ENCODE data around the gene IFT22. TPM values are rescaled to one million over a fixed set of nuclear protein-coding genes. Genes with fewer than 3 reads are reported as not detected.
A peak's percentile ranks its signal among the peaks of the same experiment; 100 is the strongest.

IFT22 gene
- total and polyA plus RNA-seq, 2 experiments from 2014 or later, result 40.1 to 52.1 TPM

DNA sequence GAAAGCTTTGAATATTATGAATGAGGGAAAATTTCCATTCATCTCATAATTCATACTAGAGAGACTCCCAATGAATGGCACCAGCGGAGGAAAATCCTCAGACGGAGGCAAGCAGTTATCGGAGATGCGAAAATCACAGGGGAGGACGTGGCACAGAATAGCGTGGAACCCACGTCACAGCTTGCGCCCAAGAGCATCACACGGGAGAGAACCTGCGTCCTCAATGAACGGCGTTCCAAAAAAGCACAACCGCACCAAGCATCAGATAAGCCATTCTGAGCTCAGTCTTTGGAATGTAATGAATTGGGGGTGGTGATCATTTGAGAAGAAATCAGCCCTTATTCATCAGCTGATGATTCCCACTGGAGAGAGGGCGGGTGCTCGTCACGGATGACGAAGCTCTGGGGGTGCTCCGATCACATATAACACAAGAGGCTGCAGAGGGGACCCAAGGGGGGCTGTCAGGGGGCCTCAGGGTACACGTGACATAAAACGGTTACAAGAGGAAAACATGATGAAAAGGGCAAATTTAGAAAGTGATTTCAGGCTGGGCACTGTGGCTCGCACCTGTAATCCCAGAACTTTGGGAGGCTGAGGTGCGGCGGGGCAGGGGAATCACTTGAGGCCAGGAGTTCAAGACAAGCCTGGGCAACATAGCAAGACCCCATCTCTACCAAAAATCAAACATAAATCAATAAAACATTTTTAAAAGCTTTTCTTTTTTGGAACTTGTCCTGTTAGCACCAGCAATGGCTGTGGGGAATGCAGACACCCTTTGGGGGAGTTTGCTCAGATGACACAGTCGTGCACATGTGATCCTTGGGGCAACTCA, 42.9 kb downstream of the IFT22 start:
- H3K4me3 ChIP-seq, result no peak overlapping the region
- WGBS, 2 experiments (ENCODE audit: low coverage in 1 of 2, low lambda C conversion rate in 2 of 2, missing lambda C conversion rate in 2 of 2), result 62 to 65% methylated on average over 24 of the region's 24 CpGs
- H3K9me3 ChIP-seq (ENCODE audit: low read depth), result no peaks in the 10 kb centered on the region
- no peak overlapping the region for H3K27ac ChIP-seq
- H3K9ac ChIP-seq, result no peak overlapping the region
- TF ChIP-seq EZH2phosphoT487 (IDR thresholded peaks at IDR 0.05; ENCODE audit: insufficient read depth, low read depth) (no peak), EZH2 (IDR thresholded peaks at IDR 0.05; ENCODE audit: insufficient read depth, poor library complexity, severe bottlenecking) (no peak)
- no peaks in the 10 kb centered on the region for H3K4me1 ChIP-seq (ENCODE audit: insufficient read depth)
- in situ Hi-C loops (cut with MboI), result no loop called here
- no peak overlapping the region for H2AFZ ChIP-seq
- H3K79me2 ChIP-seq (ENCODE audit: insufficient read depth), result no peaks in the 10 kb centered on the region
- peak; percentile 34 for DNase-seq
- no peaks in the 10 kb centered on the region for H3K9me2 ChIP-seq (ENCODE audit: insufficient read depth)
- H3F3A ChIP-seq (ENCODE audit: insufficient read depth), result no peaks in the 10 kb centered on the region
- H4K20me1 ChIP-seq (ENCODE audit: insufficient read depth), result no peaks in the 10 kb centered on the region
- no peak overlapping the region for H3K4me2 ChIP-seq (ENCODE audit: unreplicated experiment)
- peaks cover 16% of the 10 kb centered on the region; the same call in 1 of the 2 replicates for H3K27me3 ChIP-seq (replicated peaks; ENCODE audit: insufficient read depth)
- no peaks in the 10 kb centered on the region for H3K36me3 ChIP-seq (ENCODE audit: low read depth)

DNA sequence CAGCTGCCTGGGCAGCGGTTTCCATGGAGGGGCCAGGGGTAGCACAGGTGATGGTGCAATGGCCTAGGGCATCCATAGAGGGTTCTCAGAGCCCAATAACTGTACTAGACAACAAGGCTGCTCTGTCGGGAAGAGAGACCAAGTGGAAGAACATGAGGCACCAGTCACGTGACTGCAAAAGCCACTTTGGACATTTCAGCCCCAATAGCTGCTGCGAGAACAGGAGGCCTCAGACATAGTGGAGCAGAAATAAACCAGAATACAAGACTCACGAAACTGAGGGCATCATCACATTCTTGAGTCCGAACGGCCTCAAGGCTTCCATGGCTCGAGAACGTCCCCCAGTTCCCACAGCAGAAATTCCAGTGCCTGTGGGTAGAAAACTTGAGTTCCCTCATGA, 44.5 kb downstream of the IFT22 start:
- no peak for TF ChIP-seq EZH2 (IDR thresholded peaks at IDR 0.05; ENCODE audit: insufficient read depth, poor library complexity, severe bottlenecking)
- TF ChIP-seq EZH2phosphoT487 (IDR thresholded peaks at IDR 0.05; ENCODE audit: insufficient read depth, low read depth), result no peak
- Histone ChIP-seq H2AFZ (no peak overlapping the region), H3K9me3 (ENCODE audit: low read depth) (no peaks in the 10 kb centered on the region), H3K27me3 (replicated peaks; ENCODE audit: insufficient read depth) (peaks cover 29% of the 10 kb centered on the region; the same call in 1 of the 2 replicates), H3K4me1 (ENCODE audit: insufficient read depth) (no peaks in the 10 kb centered on the region), H3K9ac (no peak overlapping the region), H3K9me2 (ENCODE audit: insufficient read depth) (no peaks in the 10 kb centered on the region), H3K36me3 (ENCODE audit: low read depth) (no peaks in the 10 kb centered on the region), H3K4me3 (no peak overlapping the region), H4K20me1 (ENCODE audit: insufficient read depth) (no peaks in the 10 kb centered on the region), H3K4me2 (ENCODE audit: unreplicated experiment) (no peak overlapping the region), H3K79me2 (ENCODE audit: insufficient read depth) (no peaks in the 10 kb centered on the region), H3K27ac (no peak overlapping the region), H3F3A (ENCODE audit: insufficient read depth) (no peaks in the 10 kb centered on the region)
- no peak for DNase-seq
- in situ Hi-C loops (cut with MboI), result no loop called here
- WGBS, 2 experiments (ENCODE audit: low coverage in 1 of 2, low lambda C conversion rate in 2 of 2, missing lambda C conversion rate in 2 of 2), result 58 to 64% methylated on average over 9 of the region's 9 CpGs

DNA sequence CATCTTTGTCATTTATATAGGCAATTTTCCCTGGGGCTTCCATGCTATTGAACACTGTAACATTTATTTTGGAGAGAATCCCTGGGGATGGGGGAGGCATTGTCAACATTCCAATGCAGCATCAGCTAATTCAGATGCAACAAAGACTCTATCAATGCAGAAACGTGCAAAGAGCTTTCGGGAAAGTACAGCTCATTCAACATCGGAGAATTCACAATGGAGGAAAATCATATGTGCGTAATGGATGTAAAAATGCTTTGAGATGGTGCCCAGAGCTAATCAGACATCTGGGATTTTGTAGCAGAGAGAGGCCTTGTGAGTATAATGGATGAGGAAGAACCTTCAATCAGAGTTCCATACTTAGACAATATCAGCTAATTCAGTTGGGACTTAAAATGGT, 48.4 kb downstream of the IFT22 start:
- Histone ChIP-seq H3K27me3 (replicated peaks; ENCODE audit: insufficient read depth) (peaks cover 24% of the 10 kb centered on the region; the same call in 1 of the 2 replicates), H3K4me1 (ENCODE audit: insufficient read depth) (no peaks in the 10 kb centered on the region), H3K4me2 (ENCODE audit: unreplicated experiment) (no peak overlapping the region), H3K9me2 (ENCODE audit: insufficient read depth) (no peaks in the 10 kb centered on the region), H3K36me3 (ENCODE audit: low read depth) (no peaks in the 10 kb centered on the region), H3K9me3 (ENCODE audit: low read depth) (no peaks in the 10 kb centered on the region), H3K79me2 (ENCODE audit: insufficient read depth) (no peaks in the 10 kb centered on the region), H2AFZ (no peak overlapping the region), H4K20me1 (ENCODE audit: insufficient read depth) (no peaks in the 10 kb centered on the region), H3K9ac (no peak overlapping the region), H3K4me3 (no peak overlapping the region), H3K27ac (no peak overlapping the region), H3F3A (ENCODE audit: insufficient read depth) (no peaks in the 10 kb centered on the region)
- 25 to 33% methylated on average over 4 of the region's 4 CpGs for WGBS, 2 experiments (ENCODE audit: low coverage in 1 of 2, low lambda C conversion rate in 2 of 2, missing lambda C conversion rate in 2 of 2)
- in situ Hi-C loops (cut with MboI), result no loop called here
- DNase-seq, result no peak
- TF ChIP-seq EZH2 (IDR thresholded peaks at IDR 0.05; ENCODE audit: insufficient read depth, poor library complexity, severe bottlenecking), result no peak
- TF ChIP-seq EZH2phosphoT487 (IDR thresholded peaks at IDR 0.05; ENCODE audit: insufficient read depth, low read depth), result no peak

DNA sequence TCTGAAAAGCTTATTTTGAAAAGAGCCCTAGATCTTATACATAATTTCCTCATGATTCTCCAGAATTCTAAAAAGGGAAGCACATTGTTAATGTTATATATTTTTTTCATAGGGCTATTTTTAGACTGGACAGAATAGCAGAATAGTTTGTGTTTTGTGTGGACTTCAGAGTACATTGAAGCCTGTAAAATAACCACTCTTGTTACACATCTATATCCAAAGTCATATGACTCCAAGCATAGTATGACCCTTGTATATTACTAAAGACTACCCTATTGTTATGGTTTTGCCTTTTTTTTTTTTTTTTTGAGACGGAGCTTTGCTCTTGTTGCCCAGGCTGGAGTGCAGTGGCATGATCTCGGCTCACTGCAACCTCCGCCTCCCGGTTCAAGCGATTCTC, 50.6 kb downstream of the IFT22 start:
- Histone ChIP-seq H3K4me3 (no peak overlapping the region), H3K9me2 (ENCODE audit: insufficient read depth) (no peaks in the 10 kb centered on the region), H3K79me2 (ENCODE audit: insufficient read depth) (no peaks in the 10 kb centered on the region), H3K4me2 (ENCODE audit: unreplicated experiment) (no peak overlapping the region), H3K4me1 (ENCODE audit: insufficient read depth) (no peaks in the 10 kb centered on the region), H2AFZ (no peak overlapping the region), H3K9me3 (ENCODE audit: low read depth) (no peaks in the 10 kb centered on the region), H3K27me3 (replicated peaks; ENCODE audit: insufficient read depth) (peaks cover 24% of the 10 kb centered on the region; the same call in 1 of the 2 replicates), H3K9ac (no peak overlapping the region), H4K20me1 (ENCODE audit: insufficient read depth) (no peaks in the 10 kb centered on the region), H3K36me3 (ENCODE audit: low read depth) (no peaks in the 10 kb centered on the region), H3F3A (ENCODE audit: insufficient read depth) (no peaks in the 10 kb centered on the region), H3K27ac (no peak overlapping the region)
- TF ChIP-seq EZH2 (IDR thresholded peaks at IDR 0.05; ENCODE audit: insufficient read depth, poor library complexity, severe bottlenecking), result no peak
- TF ChIP-seq EZH2phosphoT487 (IDR thresholded peaks at IDR 0.05; ENCODE audit: insufficient read depth, low read depth), result no peak
- in situ Hi-C loops (cut with MboI), result no loop called here
- 78 to 92% methylated on average over 4 to 5 of the region's 5 CpGs for WGBS, 2 experiments (ENCODE audit: low coverage in 1 of 2, low lambda C conversion rate in 2 of 2, missing lambda C conversion rate in 2 of 2)
- DNase-seq, result no peak
